ENCODE data around the gene SSBP2.

- TF ChIP-seq CTCF (IDR thresholded peaks at IDR 0.05; ENCODE audit: low read depth, low read length): no peak
- no peak for TF ChIP-seq POLR2A (IDR thresholded peaks at IDR 0.05; ENCODE audit: extremely low read depth, insufficient read length)
- TF ChIP-seq MAX (IDR thresholded peaks at IDR 0.05; ENCODE audit: low read depth, low read length): no peak
Observed at GRCh38 chr5:81724571-81724970, 26.3 kb downstream of the SSBP2 start.
